Hematopoietic multipotent progenitor cell treated with erythropoietin and hydrocortisone succinate and interleukin-3 and kit ligand, for 15 days (in vitro differentiated cells): ENCODE data around the gene SLC7A10.

ENCODE experiments used
- DNase-seq: peaks from one replicate; pipeline ENCODE4 v3.0.0-alpha.2; 2015; ENCODE audit warnings: low spot score

The SLC7A10 gene

DNA sequence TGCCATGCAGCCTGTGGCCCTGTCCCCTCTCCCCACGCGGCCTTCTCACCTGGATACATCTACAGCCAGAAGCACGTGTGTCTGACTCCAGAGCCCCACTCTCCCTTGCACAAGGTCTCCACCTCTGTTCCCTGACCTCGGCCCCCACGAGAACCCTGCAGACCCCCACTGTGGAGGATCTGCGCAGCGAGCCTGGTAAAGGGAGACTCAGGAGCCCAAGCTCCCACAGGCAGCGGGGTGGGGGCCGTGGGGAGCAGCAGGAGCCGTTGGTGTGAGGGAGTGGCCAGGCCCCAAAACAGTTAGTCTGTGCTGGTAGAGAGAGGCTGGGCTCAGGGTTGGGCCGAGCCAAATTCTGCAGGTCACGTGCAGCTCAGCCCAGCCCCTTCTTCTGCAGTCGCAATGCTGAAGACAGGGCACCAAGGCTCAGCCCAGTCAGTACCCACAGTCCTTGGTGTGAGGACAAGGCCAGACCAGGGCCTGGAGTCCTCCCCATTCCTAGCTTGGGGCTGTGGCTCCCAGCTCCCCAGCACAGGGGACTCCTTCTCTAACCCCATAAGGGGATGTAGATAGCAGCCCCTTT, 28.7 kb upstream of the SLC7A10 start:
- no peak for DNase-seq

DNA sequence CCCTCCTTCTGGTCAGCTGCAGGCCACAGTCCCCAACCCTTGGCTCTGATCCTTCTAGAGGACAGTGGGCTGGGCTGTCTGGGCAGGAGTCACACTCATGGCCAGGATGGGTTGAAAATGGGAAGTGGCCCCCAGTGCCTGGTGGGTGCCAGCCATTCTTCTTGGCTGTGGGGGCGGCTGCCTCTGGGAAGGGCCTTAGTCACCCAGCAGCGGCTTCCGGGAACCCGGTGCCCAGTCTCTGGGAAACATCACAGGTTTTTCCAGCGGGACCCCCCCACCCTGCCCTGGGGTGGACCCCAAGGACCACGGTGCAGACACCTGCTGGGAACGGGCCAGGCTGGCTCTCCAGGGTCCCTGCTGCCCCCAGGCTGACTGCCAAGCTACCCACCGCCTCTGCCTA, 27.3 kb upstream of the SLC7A10 start:
- no peak for DNase-seq

DNA sequence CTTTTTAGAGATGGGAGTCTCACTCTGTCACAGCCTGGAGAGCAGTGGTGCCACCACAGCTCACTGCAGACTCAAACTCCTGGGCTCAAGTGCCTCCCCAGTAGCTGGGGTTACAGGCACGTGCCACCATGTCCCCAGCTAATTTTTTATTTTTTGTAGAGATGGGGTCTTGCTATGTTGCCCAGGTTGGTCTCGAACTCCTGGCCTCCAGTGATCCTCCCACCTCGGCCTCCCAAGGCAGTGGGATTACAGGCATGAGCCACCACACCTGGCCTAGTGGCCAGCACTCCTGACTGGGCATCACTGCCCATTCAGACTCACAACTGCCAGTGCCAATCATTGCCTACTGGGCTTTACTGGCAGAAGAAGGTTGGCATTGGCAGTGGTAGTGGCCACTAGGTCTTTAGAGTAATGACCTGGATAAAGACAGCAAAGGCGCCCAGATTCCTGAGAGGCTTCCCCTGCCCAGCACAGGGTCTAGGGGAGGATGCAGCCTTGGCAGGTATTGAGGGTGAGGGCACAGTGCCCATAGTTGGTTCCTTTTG, 26.8 kb upstream of the SLC7A10 start:
- DNase-seq = no peak

DNA sequence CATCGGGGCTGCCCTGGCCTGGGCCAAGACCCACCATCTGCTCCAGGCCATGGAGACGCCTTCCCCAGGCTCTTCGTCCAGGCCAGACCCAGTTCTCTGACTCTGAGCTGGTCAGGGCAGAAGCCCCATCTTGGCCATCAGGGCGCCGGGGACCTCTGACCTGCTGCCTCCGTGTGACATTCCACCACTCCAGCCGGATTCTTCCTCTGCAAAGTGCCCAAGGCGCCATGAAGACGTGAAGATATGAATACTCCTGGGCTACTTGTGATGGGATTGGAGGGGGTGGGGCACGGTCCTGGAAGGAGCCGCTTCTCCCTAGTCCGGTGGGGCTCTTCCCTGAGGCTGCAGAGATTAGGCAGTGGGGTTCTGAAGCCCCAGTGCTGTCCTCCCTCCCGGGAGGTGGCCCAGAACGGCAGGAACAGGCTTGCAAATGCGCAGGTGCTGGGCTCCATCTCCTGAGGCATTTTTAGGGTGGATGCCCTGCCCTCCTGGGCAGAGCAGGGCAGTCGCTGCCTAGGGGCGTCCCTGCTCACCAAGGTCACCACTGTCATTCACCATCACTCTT, 26.0 kb upstream of the SLC7A10 start:
- DNase-seq = no peak

DNA sequence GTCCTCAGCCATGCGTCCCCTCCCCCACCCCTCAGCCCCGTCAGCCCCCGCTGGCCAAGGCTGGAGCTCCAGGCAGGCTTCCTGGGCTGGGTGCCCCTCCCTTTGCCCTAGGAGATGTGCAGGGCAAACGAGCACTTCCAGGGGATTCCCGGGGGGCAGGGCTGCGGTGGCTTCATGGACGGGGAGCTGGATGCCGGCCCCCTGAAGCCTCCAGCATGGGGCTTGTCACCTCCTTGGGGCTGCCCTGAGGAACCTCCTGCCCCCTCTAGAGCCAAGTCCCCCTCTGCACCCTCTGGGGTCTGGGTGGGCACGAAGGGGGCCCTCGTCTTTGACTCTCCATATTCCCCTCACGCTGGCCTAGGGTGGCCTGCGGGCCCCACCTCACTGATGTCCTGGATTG, 25.4 kb upstream of the SLC7A10 start:
- no peak for DNase-seq

DNA sequence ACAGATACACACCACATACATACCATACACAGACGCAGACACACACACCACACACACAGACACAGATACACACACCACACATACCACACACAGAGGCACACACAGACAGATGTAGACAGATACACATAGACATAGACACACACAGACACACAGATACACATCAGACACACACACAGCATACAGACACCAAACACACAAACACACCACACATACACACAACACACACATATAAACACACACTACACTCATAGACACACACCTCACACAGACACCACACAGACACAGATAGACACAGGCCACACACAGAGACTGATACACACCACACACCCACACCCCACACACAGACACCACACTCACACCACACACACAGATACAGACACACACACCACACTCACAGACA, 24.9 kb upstream of the SLC7A10 start:
- DNase-seq = no peak

DNA sequence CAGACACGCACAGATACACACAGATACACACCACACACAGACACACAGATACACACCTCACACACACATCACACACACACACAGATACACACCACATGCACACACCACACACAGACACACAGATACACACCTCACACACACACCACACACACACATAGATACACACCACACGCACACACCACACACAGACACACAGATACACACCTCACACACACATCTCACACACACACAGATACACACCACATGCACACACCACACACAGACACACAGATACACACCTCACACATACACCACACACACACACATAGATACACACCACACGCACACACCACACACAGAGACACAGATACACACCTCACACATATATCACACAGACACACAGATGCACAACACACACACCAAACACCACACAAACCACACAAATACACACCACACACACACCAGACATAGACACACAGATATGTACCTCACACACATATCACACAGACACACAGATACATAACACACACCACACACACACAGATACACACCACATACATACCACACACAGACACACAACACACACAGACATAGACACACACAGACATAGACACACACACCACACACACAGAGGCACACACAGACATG, 24.2 kb upstream of the SLC7A10 start:
- DNase-seq = no peak

DNA sequence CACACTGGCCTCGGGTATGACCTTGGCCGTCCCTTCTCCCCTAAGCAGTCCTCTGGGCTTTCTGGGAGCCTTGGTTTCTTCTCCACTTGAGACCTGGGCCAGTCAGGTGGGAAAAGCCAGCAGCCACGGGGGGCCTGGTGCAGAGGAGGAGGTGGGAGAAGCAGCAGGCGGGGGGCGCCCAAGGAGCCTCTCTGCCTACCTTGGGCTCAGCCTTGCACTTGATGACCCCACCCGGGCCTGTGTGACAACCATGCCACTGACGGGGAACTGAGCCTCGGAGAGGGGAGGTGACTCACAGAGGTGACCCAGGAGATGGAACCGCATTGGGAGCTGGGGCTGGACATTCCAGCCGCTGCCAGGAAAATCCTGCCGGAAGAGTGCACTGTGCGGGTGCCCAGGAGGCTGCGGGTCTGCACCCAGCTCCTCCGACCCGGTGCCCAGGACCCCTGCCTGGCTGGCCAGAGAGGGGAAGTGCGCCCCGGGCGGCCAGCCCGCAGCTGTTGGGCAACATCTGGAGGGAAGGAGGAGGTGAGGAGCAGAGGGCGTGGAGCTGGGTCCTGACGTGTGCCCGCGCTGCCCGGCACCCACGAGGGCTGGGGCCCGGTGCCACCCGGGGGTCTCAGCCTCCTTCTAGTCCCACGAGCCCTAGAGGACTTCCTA, 23.4 kb upstream of the SLC7A10 start:
- no peak for DNase-seq

DNA sequence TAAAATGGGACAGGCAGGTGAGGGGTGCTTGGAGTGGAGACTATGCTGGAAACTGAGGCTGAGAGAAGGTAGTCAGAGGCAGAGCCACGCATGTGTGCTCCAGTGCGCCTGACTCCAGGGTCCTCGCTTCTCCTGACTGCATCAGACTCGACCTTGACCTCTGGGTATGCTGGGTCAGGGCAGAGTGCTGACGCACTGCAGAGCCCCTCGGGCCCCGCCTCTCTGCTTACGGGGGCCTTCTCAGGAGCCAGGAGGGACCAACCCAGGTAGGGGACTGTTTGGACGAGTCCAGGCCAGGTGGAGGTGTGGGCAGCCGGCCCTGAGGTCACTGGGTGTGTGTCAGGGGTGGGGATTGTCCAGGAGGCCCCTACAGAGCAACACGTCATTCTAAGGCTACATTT, 22.9 kb upstream of the SLC7A10 start:
- no peak for DNase-seq

DNA sequence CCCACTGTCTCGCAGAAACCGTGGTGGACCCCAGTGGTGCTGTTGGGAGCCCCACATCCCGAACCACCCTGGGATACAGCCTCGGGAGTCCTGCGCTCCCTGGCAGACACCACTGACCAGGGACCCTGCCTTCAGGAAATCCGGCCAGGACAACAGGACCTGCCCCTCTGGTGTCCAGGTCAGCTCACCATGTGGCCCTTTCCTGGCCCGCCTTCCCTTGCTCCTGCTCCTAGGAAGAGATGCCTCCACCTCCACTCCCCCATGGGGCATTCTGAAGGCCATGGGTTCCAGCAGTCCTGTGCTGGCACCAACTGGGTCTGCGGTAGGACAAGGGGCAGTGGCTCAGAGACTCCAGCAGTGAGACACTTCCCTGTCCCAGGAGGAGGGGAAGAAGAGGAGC, 22.5 kb upstream of the SLC7A10 start:
- no peak for DNase-seq

DNA sequence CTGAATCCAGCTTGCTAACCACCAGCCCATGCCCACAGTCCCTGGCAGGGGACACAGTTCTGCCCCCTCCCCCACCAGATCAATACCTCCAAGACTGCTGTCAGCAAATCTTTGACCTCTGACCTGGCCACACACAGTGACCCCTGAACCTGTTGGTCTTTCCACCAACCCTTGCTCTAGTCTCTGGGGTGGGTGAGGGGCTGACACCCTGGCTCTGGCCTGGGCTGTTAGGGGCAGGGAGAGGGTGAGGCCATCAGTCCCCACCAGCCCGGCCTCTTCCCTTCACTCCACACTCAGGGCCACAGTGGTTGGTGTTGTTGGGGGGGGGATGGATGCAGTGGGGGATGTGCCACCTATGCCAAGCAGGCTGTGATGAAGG, 21.8 kb upstream of the SLC7A10 start:
- DNase-seq = no peak

DNA sequence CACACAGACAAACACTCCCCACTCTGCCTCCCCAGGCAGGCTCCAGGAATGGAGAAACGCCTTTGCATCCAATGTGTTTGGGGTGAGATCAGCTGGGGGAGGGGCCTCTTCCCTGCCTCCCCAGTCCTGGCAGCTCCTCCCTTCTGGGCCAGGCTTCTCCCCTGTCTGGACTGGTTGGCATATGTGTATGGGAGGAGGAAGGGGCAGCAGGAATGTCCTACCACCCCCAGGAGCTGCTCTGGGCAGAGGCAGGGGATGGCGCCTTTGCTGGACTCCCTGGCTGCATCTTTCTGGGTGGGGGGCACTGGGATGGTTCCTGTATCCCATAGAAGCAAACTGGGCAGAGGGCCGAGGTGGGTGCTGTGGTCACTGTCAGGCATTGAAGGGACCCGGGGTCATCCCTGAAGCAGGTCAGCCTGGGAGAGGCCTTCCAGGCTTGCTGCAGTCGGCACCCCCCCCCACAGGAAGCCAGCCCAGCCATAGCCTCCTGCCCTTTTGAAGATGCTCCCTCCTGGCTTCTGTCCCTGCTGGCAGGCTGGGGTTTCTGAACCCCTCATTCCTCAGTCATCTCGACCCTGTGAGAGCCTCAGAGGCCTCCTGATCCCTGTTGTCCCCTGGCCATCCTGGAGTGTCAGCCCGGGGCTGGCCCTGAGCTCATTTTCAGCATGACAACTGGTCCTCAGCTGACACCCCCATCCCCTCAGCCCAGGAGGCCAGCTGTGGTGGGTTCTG, 21.2 kb upstream of the SLC7A10 start:
- DNase-seq = no peak

DNA sequence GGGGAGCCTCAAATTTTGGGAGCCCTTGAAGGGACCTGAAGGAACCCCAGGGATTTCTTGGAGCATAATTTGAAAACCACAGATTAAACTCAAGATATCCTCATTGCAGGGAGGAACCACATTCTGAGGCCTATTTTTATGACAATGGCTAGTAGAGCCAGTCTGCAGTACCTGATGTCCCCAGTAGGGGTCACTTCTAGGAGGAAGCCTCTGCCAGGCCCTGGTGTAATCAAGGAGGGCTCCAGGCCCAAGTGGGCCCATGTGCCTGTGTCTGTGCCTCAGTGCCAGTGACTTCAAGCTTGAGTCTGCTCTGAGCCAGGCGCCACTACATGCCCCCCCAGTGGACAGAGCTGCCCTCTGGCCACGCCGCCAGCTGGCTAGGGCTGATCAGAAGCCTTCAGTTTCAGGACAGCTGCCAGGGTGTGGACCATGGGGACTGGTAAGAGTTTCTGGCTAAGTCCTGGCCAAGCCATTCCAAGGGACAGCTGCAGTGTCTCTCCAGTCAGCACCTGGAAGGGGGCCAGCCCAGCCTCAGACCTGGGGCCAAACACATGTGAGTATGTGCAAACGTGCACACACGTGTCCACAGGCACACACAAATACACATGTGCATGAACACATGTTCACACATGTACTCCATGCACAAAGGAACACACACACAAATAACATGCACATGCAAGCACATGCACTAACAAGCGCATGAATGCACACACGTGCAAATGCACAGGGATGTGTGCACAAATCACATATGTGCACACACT, 20.5 kb upstream of the SLC7A10 start:
- DNase-seq = no peak

DNA sequence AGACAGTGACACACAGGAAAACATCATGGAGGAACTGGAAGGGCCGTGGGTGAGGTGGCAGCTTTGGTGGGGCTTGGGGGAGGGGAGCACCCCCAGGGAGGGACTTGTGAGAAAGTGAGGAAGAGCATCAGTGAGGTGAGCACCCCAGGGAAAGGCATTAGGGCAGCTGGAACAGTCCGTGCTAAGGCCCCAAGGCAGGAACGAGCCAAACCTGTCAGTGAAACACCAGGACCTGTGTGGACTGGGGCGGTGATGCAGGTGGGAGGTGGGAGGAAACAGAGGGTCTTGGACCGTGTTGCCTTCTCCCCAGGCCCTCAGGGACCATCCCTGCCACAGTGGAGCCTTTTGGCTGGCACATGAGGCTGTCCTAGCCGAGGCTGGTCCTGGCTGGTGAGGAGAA, 17.3 kb upstream of the SLC7A10 start:
- DNase-seq = no peak

DNA sequence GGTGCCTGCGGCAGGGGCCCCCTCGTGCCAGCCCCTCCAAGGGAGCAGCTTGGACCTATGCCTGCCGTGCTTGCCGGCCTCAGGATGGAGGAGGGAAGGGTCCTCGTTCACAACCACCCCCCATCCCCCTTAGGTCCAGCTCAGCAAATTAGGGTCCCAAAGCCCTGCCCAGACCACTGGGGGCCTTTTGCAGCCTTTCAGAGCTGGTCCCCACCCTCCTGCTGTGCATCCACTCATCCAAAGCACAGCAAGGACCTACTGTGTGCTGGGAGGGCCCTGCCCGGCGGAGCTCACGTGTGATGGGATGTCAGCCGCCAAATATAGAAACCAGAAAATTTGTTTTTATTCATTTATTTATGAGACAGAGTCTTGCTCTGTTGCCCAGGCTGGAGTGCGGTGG, 16.5 kb upstream of the SLC7A10 start:
- DNase-seq = no peak

DNA sequence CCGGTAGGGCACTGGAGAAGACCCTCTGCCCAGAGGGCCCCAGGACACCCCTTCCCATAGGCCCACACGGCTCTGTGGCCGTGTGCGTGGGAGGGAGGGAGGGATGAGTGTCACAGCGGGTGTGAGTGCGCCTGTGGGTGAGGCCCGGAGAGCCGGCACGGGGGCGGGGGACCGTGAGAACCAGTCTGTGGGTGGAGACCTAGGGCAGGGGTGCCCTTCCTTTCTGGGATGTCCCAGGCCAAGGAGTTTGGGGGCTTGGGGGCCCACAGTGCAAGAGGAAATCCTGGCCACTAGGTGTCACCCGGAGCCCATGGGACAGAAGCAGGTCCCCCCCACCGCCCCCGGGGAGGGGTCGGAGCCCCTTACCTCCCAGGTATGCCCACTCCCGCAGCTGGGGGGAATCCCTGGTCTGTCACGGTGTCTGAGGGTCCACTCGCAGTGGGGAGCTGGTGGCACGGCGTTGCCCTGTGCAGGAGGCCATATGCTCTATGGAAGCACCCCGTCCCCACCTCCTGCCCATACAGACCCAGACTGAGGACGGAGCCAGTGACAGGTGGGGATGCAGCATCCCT, 16.0 kb upstream of the SLC7A10 start:
- DNase-seq = no peak

DNA sequence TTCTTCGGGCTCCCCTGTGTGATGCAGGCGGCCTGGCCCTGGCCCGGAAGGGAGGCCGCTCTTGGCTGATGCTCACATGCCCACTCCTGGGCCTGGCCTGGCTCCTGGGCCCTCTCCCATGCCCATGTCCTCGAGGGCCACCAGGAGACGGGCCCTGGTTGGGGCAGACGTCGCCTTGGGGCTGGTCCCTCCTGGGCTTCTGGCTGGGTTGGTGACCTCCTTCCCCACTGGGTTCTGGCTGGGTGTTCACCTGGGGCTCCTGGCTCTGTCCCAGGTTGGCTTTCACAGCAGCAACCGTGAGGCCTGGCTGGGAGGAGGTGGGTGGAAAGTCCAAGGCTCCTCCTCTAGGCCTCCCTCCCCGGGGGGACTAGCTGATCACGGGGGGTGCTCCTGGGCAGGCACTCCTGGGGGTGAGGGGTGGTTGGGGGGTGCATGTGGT, 15.5 kb upstream of the SLC7A10 start:
- DNase-seq = no peak

DNA sequence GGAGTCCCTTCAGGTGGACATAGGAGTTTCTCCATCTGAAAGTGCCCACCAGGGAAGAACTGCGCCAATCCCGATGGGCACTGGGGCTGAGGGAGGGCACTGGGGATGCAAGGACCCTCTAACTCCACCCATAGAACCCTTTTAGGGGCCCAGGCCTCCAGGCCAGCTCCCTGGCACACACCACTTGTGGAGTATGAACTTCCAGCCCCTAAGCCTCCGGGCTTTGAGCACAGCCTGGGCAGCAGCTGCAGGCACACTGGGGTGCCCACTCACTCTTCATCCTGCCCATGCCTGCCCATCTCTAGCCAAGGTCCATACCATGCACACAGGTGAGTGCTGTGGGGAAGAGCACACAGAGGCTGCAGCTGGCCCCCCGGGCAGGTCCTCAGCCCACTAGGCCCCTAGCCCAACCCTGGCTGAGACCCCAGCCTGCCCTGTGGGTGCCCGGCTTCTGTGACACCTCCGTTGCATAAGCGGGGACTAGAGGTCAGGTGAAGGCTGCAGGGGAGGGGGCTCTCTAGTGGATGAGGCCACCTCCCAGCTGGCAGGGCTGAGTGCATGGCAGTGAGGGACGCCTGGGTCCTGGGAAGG, 14.6 kb upstream of the SLC7A10 start:
- no peak for DNase-seq

DNA sequence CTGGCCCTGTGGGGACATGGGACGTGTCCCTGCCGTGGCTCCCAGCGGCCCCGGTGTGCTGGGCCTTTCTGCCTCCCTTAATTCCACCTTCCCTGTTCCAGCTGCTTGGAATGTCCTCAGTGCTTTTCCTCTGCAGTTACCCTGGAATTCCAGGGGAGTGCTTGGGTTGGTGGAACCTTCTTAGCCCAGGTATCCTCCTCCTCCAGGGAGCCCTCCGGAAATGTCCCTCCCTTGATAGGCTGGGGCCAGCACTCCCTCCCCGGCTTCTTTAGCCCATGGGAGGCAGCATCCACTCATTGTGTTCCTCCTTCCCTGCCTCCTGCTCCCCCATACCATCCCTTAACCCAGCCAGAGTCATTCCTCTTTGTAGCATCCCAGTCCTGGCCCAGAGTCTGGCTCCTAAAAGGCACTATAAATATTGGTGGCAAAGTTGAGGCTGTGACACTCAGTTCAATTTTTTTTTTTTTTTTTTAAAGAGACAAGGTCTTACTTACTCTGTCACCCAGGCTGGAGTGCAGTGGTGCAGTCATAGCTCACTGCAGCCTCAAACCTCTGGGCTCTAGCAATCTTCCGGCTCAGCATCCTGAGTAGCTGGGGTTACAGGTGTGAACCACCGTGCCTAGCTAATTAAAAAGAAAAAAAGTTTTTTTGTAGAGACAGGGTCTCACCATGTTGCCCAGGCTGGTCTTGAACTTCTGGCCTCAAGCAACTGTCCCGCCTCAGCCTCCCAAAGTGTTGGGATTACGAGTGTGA, 13.7 kb upstream of the SLC7A10 start:
- no peak for DNase-seq

DNA sequence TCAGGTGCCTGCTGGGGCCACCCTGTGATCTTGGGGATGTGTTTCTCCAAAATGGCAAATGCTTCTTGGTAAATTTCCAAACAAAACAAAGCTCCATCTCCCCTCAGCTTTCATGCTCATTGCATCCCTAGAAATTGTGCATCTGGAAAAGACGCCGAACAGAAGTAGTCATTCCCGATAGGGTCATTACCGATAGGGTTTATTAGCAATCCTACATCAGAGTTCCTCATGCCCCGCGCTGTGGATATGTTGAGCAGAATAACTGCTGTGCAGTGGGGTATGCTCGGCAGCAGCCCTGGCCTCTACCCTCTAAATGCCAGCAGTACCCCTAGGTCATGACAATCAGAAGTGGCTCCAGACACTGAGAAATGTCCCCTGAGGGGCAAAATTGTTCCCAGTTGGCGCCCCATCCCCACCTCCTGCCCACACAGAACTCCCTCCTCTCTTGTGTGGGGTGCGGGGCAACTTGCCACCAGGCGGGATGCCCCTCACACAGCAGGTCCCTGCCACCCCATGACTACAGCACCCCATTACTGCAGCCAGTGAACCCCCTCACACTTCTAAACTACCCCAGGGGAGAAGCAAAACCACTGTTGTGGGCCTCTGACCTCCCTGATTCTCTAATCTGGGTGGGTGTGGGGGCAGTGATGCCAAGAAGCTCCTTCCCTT, 13.0 kb upstream of the SLC7A10 start:
- no peak for DNase-seq
